GM23338 (cell line): ENCODE measurements around the gene CLPTM1L. TPM values are rescaled to one million over a fixed set of nuclear protein-coding genes. Genes with fewer than 3 reads are reported as not detected.

Source experiments
- ATAC-seq: fragments of 200-7000 bp; cut with Tn5 transposase; 3 replicates; pipeline ENCODE4 v1.9.1; 2020
- DNase-seq: peaks from one replicate; pipeline ENCODE4 v3.0.0-alpha.2; 2015; ENCODE audit warnings: low spot score
- H2AFZ ChIP-seq: fragments of 200-600 bp; sonication (generic); 2 replicates; pipeline ENCODE4 v1.8.0; 2016; ENCODE audit warnings: antibody characterized with exemption, mild to moderate bottlenecking, moderate library complexity
- H3F3A ChIP-seq: fragments of 200-600 bp; sonication (generic); replicated peaks from 2 replicates; pipeline ENCODE4 v1.8.0; 2017; ENCODE audit warnings: antibody characterized with exemption, mixed run types, low read depth
- H3K27ac ChIP-seq: fragments of 200-600 bp; sonication (generic); 2 replicates; pipeline ENCODE4 v1.6.1; 2016; ENCODE audit warnings: low read depth
- H3K27me3 ChIP-seq: fragments of 200-600 bp; sonication (generic); 2 replicates; pipeline ENCODE4 v1.8.0; 2016; ENCODE audit warnings: mild to moderate bottlenecking, mixed run types, moderate library complexity; ENCODE audit not compliant: insufficient read depth
- H3K36me3 ChIP-seq: fragments of 200-600 bp; sonication (generic); 2 replicates; pipeline ENCODE4 v1.8.0; 2016; ENCODE audit warnings: mild to moderate bottlenecking; ENCODE audit not compliant: insufficient read depth
- H3K4me1 ChIP-seq: fragments of 200-600 bp; sonication (generic); 2 replicates; pipeline ENCODE4 v1.8.0; 2016; ENCODE audit warnings: mild to moderate bottlenecking, moderate library complexity; ENCODE audit not compliant: insufficient read depth
- H3K4me2 ChIP-seq: fragments of 200-600 bp; sonication (generic); 2 replicates; pipeline ENCODE4 v1.7.1; 2017; ENCODE audit warnings: mixed run types
- H3K4me3 ChIP-seq: fragments of 200-600 bp; sonication (generic); 2 replicates; pipeline ENCODE4 v1.6.1; 2016; ENCODE audit warnings: mixed run types
- H3K79me2 ChIP-seq: fragments of 200-600 bp; sonication (generic); replicated peaks from 2 replicates; pipeline ENCODE4 v1.8.0; 2017; ENCODE audit warnings: mild to moderate bottlenecking; ENCODE audit not compliant: insufficient read depth
- H3K9me2 ChIP-seq: fragments of 200-600 bp; sonication (generic); 2 replicates; pipeline ENCODE4 v1.8.0; 2017; ENCODE audit not compliant: insufficient read depth
- H4K20me1 ChIP-seq: fragments of 200-600 bp; sonication (generic); replicated peaks from 2 replicates; pipeline ENCODE4 v1.8.0; 2017; ENCODE audit warnings: mild to moderate bottlenecking; ENCODE audit not compliant: insufficient read depth
- H3K27ac Mint-ChIP-seq: 2 replicates; pipeline ENCODE4 v1.8.0; 2020; ENCODE audit warnings: inconsistent platforms, mild to moderate bottlenecking, moderate library complexity, mixed read lengths
- H3K27me3 Mint-ChIP-seq: 3 replicates; pipeline ENCODE4 v1.8.0; 2022; ENCODE audit warnings: low read depth, mild to moderate bottlenecking, moderate library complexity, mixed read lengths, inconsistent platforms; ENCODE audit not compliant: insufficient read depth, poor library complexity
- H3K36me3 Mint-ChIP-seq: 3 replicates; pipeline ENCODE4 v1.8.0; 2021; ENCODE audit warnings: low read depth, mild to moderate bottlenecking, inconsistent platforms, moderate library complexity, mixed read lengths
- H3K4me1 Mint-ChIP-seq: 3 replicates; pipeline ENCODE4 v1.8.0; 2020; ENCODE audit warnings: mild to moderate bottlenecking, inconsistent platforms, mixed read lengths
- H3K4me3 Mint-ChIP-seq: 3 replicates; pipeline ENCODE4 v1.8.0; 2021; ENCODE audit warnings: moderate library complexity, mild to moderate bottlenecking, inconsistent platforms, mixed read lengths
- H3K9me3 Mint-ChIP-seq: 3 replicates; pipeline ENCODE4 v1.8.0; 2020; ENCODE audit warnings: moderate library complexity, mild to moderate bottlenecking, inconsistent platforms, mixed read lengths
- CREB1 ChIP-seq: fragments of 250-450 bp; sonication (Bioruptor Pico); IDR thresholded peaks from 2 replicates; pipeline ENCODE4 v1.5.0; 2020; ENCODE audit warnings: low read depth, mild to moderate bottlenecking, moderate library complexity
- CTCF ChIP-seq, 2 experiments: fragments of 200-600 bp in 1 of 2; sonication (generic) in 1 of 2; conservative IDR thresholded peaks; 2 replicates each; pipeline versions ENCODE4 v1.5.1 to v1.6.1; 2016 to 2017; ENCODE audit warnings: antibody characterized with exemption in 2 of 2, low read depth in 2 of 2, mild to moderate bottlenecking in 2 of 2, moderate library complexity in 1 of 2
- EZH2 ChIP-seq: fragments of 200-600 bp; sonication (generic); IDR thresholded peaks from one replicate; pipeline ENCODE4 v1.8.0; 2017; ENCODE audit warnings: antibody characterized with exemption, mild to moderate bottlenecking, low read depth; ENCODE audit not compliant: unreplicated experiment
- JUNB ChIP-seq: IDR thresholded peaks from one replicate; pipeline ENCODE4 v1.6.1; 2016; ENCODE audit warnings: antibody characterized with exemption; ENCODE audit not compliant: unreplicated experiment
- NANOG ChIP-seq: IDR thresholded peaks from 2 replicates; pipeline ENCODE4 v1.6.1; 2016; ENCODE audit warnings: antibody characterized with exemption, borderline replicate concordance
- POLR2AphosphoS5 ChIP-seq: IDR thresholded peaks from 2 replicates; pipeline ENCODE4 v1.6.1; 2016; ENCODE audit warnings: antibody characterized with exemption, low read depth
- REST ChIP-seq: IDR thresholded peaks from one replicate; pipeline ENCODE4 v1.6.1; 2018; ENCODE audit warnings: antibody characterized with exemption; ENCODE audit not compliant: unreplicated experiment
- STAT1 ChIP-seq: IDR thresholded peaks from one replicate; pipeline ENCODE4 v1.6.1; 2016; ENCODE audit warnings: antibody characterized with exemption; ENCODE audit not compliant: unreplicated experiment
- ZNF114 ChIP-seq: fragments of 250-450 bp; sonication (Bioruptor Pico); IDR thresholded peaks from 2 replicates; pipeline ENCODE4 v1.5.0; 2020; ENCODE audit warnings: mild to moderate bottlenecking, moderate library complexity
- ZNF331 ChIP-seq: fragments of 250-450 bp; sonication (Bioruptor Pico); IDR thresholded peaks from 2 replicates; pipeline ENCODE4 v1.5.0; 2020; ENCODE audit warnings: low read depth, mild to moderate bottlenecking, moderate library complexity
- ZNF462 ChIP-seq: fragments of 250-450 bp; sonication (Bioruptor Pico); IDR thresholded peaks from 2 replicates; pipeline ENCODE4 v1.5.0; 2020; ENCODE audit warnings: mild to moderate bottlenecking, moderate library complexity
- polyA plus RNA-seq: library from polyadenylated mRNA; unstranded; fragments of >200 nt; fragmentation: Nextera tagmentation; extraction: Ambion mirVana; gene quantifications from 2 replicates; pipeline ENCODE4 v1.2.1, GENCODE V29; 2016
- total RNA-seq: library from RNA; depleted of rRNA; stranded (reverse); fragments of >200 nt; shearing (Covaris generic); gene quantifications from 2 replicates; pipeline ENCODE4 v1.2.3, GENCODE V29; 2014

CLPTM1L gene
- total and polyA plus RNA-seq, 2 experiments from 2014 or later, result 39.9 to 110 TPM

- DNase-seq (no peak), ATAC-seq (no peak)
- Histone ChIP-seq H3K4me1 (no peaks in the 10 kb centered on the region), H3K4me2 (no peak overlapping the region), H3K9me2 (no peaks in the 10 kb centered on the region), H3K4me3 (no peak overlapping the region), H3K36me3 (peaks cover 35% of the 10 kb centered on the region), H3F3A (no peaks in the 10 kb centered on the region), H3K27ac (no peak overlapping the region), H3K79me2 (peaks cover 9% of the 10 kb centered on the region), H4K20me1 (peaks cover 15% of the 10 kb centered on the region; the same call in 1 of the 2 replicates), H3K27me3 (no peaks in the 10 kb centered on the region), H2AFZ (no peak overlapping the region)
- Mint-ChIP-seq H3K4me3 (no peak overlapping the region), H3K9me3 (no peaks in the 10 kb centered on the region), H3K27ac (no peak overlapping the region), H3K27me3 (peaks cover 5% of the 10 kb centered on the region), H3K4me1 (no peaks in the 10 kb centered on the region), H3K36me3 (peaks cover 81% of the 10 kb centered on the region)
- TF ChIP-seq ZNF114 (CRISPR knock-in tag) (no peak), CREB1 (CRISPR knock-in tag) (no peak), JUNB (no peak), STAT1 (no peak), REST (no peak), CTCF (conservative IDR thresholded peaks at IDR 0.05; ENCODE audit: low read depth in 2 of 2) (no peak), EZH2 (no peak), ZNF331 (CRISPR knock-in tag) (no peak), NANOG (no peak), POLR2AphosphoS5 (no peak)
Measured at GRCh38 chr5:1336106-1336561, 8.8 kb downstream of the CLPTM1L start.

- H3K27me3 Mint-ChIP-seq, result peaks cover 5% of the 10 kb centered on the region
- H3K27ac Mint-ChIP-seq, result no peak overlapping the region
- no peaks in the 10 kb centered on the region for H3K9me3 Mint-ChIP-seq
- Histone ChIP-seq H3K36me3 (peaks cover 31% of the 10 kb centered on the region), H2AFZ (no peak overlapping the region), H3K27me3 (no peaks in the 10 kb centered on the region), H3K27ac (no peak overlapping the region), H3K9me2 (no peaks in the 10 kb centered on the region), H4K20me1 (peaks cover 10% of the 10 kb centered on the region; the same call in 1 of the 2 replicates), H3K4me2 (no peak overlapping the region), H3K79me2 (peaks cover 4% of the 10 kb centered on the region), H3F3A (no peaks in the 10 kb centered on the region), H3K4me3 (no peak overlapping the region), H3K4me1 (no peaks in the 10 kb centered on the region)
- H3K4me1 Mint-ChIP-seq, result no peaks in the 10 kb centered on the region
- H3K4me3 Mint-ChIP-seq, result no peak overlapping the region
- DNase-seq, result no peak
- ATAC-seq, result no peak
- H3K36me3 Mint-ChIP-seq, result peaks cover 81% of the 10 kb centered on the region
- TF ChIP-seq ZNF462 (CRISPR knock-in tag), result no peak
- no peak for TF ChIP-seq CREB1 (CRISPR knock-in tag)
Measured at GRCh38 chr5:1335540-1336095, 9.3 kb downstream of the CLPTM1L start.
